HCT116 (cell line): ENCODE results near the gene TVP23A. TPM values are rescaled to one million over a fixed set of nuclear protein-coding genes. Genes with fewer than 3 reads are reported as not detected.

Source experiments
- ATAC-seq: fragments of 200-7000 bp; cut with Tn5 transposase; 2 replicates; pipeline ENCODE4 v1.9.1; 2020; ENCODE audit warnings: mild to moderate bottlenecking, moderate library complexity
- BruUV-seq: library from RNA; stranded (reverse); fragments of 400-500 nt; replicated peaks from 2 replicates; lab custom pipeline; 2021; lab: Mats Ljungman, UMichigan
- CTCF ChIA-PET: fragments of 300-600 bp; sonication (Branson Sonifier 250); formaldehyde crosslinking; loops from one replicate; lab custom pipeline; 2021; ENCODE audit warnings: antibody characterized with exemption; lab: Charles Lee
- POLR2A ChIA-PET: fragments of 300-600, 350-600 bp; sonication (Branson Sonifier 250); formaldehyde crosslinking; loops from one replicate; lab custom pipeline; 2021; ENCODE audit warnings: antibody characterized with exemption; lab: Charles Lee
- RAD21 ChIA-PET, 2 experiments: fragments of 300-600 bp; sonication (Branson Sonifier 250); formaldehyde crosslinking; loops; one replicate each; lab custom pipeline; 2023; ENCODE audit warnings: low total read pairs in 2 of 2; ENCODE audit not compliant: uncharacterized antibody in 2 of 2, unreplicated experiment in 2 of 2, low non-redundant PET in 1 of 2; lab: Charles Lee
- DNase-seq: peaks from one replicate; pipeline ENCODE4 v3.0.0-alpha.2; 2010; ENCODE audit warnings: low read depth, low spot score
- H2AFZ ChIP-seq: fragments of 200-600 bp; shearing (Covaris generic), sonication (generic); 2 replicates; pipeline ENCODE4 v1.6.1; 2017; ENCODE audit warnings: low read depth, mixed run types, mixed read lengths, antibody characterized with exemption, low read length; ENCODE audit not compliant: poor library complexity, severe bottlenecking
- H3K27ac ChIP-seq: 2 replicates; pipeline ENCODE4 v1.5.1; 2012; ENCODE audit warnings: low read depth, low read length
- H3K27me3 ChIP-seq: fragments of 200-600 bp; sonication (generic); 2 replicates; pipeline ENCODE4 v1.6.1; 2016; ENCODE audit warnings: mixed run types, low read length, mixed read lengths; ENCODE audit not compliant: insufficient read depth
- H3K36me3 ChIP-seq, 2 experiments: fragments of 200-500 bp in 1 of 2; fragments of 200-600 bp in 1 of 2; sonication (Bioruptor generic) in 1 of 2; sonication (generic) in 1 of 2; 2 replicates each; pipeline versions ENCODE4 v1.5.1 to v1.6.1; 2014 to 2016; ENCODE audit warnings: low read length in 2 of 2, inconsistent platforms in 1 of 2, mixed read lengths in 1 of 2, mixed run types in 1 of 2; ENCODE audit not compliant: insufficient read depth in 2 of 2, control insufficient read depth in 1 of 2
- H3K4me1 ChIP-seq, 2 experiments: fragments of 200-600 bp in 1 of 2; sonication (generic) in 1 of 2; 2 replicates each; pipeline versions ENCODE4 v1.5.1 to v1.6.1; 2012 to 2017; ENCODE audit warnings: low read length in 2 of 2, inconsistent platforms in 1 of 2, mild to moderate bottlenecking in 1 of 2, mixed read lengths in 1 of 2, mixed run types in 1 of 2, moderate library complexity in 1 of 2; ENCODE audit not compliant: insufficient read depth in 2 of 2, control insufficient read depth in 1 of 2
- H3K4me2 ChIP-seq: fragments of 200-600 bp; sonication (generic); 2 replicates; pipeline ENCODE4 v1.6.1; 2017; ENCODE audit warnings: mixed run types, low read length, mixed read lengths
- H3K4me3 ChIP-seq, 2 experiments: fragments of 200-600 bp in 1 of 2; sonication (generic) in 1 of 2; replicated peaks in 1 of 2; 2 replicates each; pipeline ENCODE4 v1.5.1; 2011 to 2016; ENCODE audit warnings: low read length in 2 of 2, control low read depth in 1 of 2, low read depth in 1 of 2, mild to moderate bottlenecking in 1 of 2, mixed read lengths in 1 of 2, mixed run types in 1 of 2
- H3K79me2 ChIP-seq: fragments of 200-600 bp; sonication (generic); 2 replicates; pipeline ENCODE4 v1.6.1; 2017; ENCODE audit warnings: mild to moderate bottlenecking, mixed run types, low read length, moderate library complexity, mixed read lengths; ENCODE audit not compliant: insufficient read depth
- H3K9ac ChIP-seq: fragments of 200-600 bp; sonication (generic); 2 replicates; pipeline ENCODE4 v1.6.1; 2016; ENCODE audit warnings: low read length, mixed read lengths
- H3K9me2 ChIP-seq: fragments of 200-600 bp; sonication (generic), shearing (Covaris generic); 2 replicates; pipeline ENCODE4 v1.6.1; 2017; ENCODE audit warnings: mixed run types, mild to moderate bottlenecking, moderate library complexity; ENCODE audit not compliant: insufficient read depth
- H3K9me3 ChIP-seq, 2 experiments: fragments of 200-500 bp in 1 of 2; fragments of 200-600 bp in 1 of 2; sonication (Bioruptor generic) in 1 of 2; sonication (generic) in 1 of 2; 2 replicates each; pipeline ENCODE4 v1.6.1; 2014 to 2017; ENCODE audit warnings: low read length in 2 of 2, mixed read lengths in 2 of 2, inconsistent platforms in 1 of 2, low read depth in 1 of 2, mild to moderate bottlenecking in 1 of 2, mixed run types in 1 of 2, moderate library complexity in 1 of 2; ENCODE audit not compliant: control insufficient read depth in 1 of 2, insufficient read depth in 1 of 2
- H4K20me1 ChIP-seq: fragments of 200-600 bp; sonication (generic), shearing (Covaris generic); 2 replicates; pipeline ENCODE4 v1.6.1; 2017; ENCODE audit warnings: mixed run types, mild to moderate bottlenecking, moderate library complexity; ENCODE audit not compliant: insufficient read depth
- ATF3 ChIP-seq: IDR thresholded peaks from 2 replicates; pipeline ENCODE4 v1.6.1; 2012
- CBX3 ChIP-seq: IDR thresholded peaks from 2 replicates; pipeline ENCODE4 v1.6.1; 2012; ENCODE audit warnings: low read depth
- CEBPB ChIP-seq: IDR thresholded peaks from 2 replicates; pipeline ENCODE4 v1.6.1; 2012; ENCODE audit warnings: low read depth
- CTCF ChIP-seq, 3 experiments: fragments of 200-600 bp in 1 of 3; sonication (generic) in 1 of 3; IDR thresholded peaks in 2 of 3; conservative IDR thresholded peaks in 1 of 3; 2 replicates each; pipeline ENCODE4 v1.5.1; 2012 to 2017; ENCODE audit warnings: low read depth in 2 of 3, low read length in 2 of 3, antibody characterized with exemption in 1 of 3, borderline replicate concordance in 1 of 3, control low read depth in 1 of 3, mild to moderate bottlenecking in 1 of 3, mixed read lengths in 1 of 3, mixed run types in 1 of 3, moderate library complexity in 1 of 3; ENCODE audit not compliant: insufficient read depth in 1 of 3
- EGR1 ChIP-seq: IDR thresholded peaks from 2 replicates; pipeline ENCODE4 v1.6.1; 2012; ENCODE audit warnings: low read depth
- ELF1 ChIP-seq: IDR thresholded peaks from 2 replicates; pipeline ENCODE4 v1.6.1; 2012; ENCODE audit warnings: low read depth, borderline replicate concordance
- EZH2 ChIP-seq: fragments of 200-600 bp; sonication (generic); IDR thresholded peaks from 2 replicates; pipeline ENCODE4 v1.6.1; 2017; ENCODE audit warnings: antibody characterized with exemption, mixed run types
- EZH2phosphoT487 ChIP-seq: fragments of 200-600 bp; IDR thresholded peaks from 2 replicates; pipeline ENCODE4 v1.6.1; 2018; ENCODE audit warnings: antibody characterized with exemption, borderline replicate concordance
- FOSL1 ChIP-seq: IDR thresholded peaks from 2 replicates; pipeline ENCODE4 v1.6.1; 2012; ENCODE audit warnings: low read depth
- POLR2A ChIP-seq: IDR thresholded peaks from 2 replicates; pipeline ENCODE4 v1.7.0; 2011; ENCODE audit warnings: borderline replicate concordance; ENCODE audit not compliant: insufficient read depth, insufficient read length; ENCODE audit errors: extremely low read depth
- POLR2AphosphoS5 ChIP-seq: IDR thresholded peaks from 2 replicates; pipeline ENCODE4 v1.6.1; 2011; ENCODE audit warnings: mild to moderate bottlenecking, low read depth, low read length, moderate library complexity
- RAD21 ChIP-seq: IDR thresholded peaks from 2 replicates; pipeline ENCODE4 v1.6.1; 2012; ENCODE audit warnings: low read depth, mild to moderate bottlenecking
- SIN3A ChIP-seq: IDR thresholded peaks from 2 replicates; pipeline ENCODE4 v1.6.1; 2012; ENCODE audit warnings: low read depth
- SRF ChIP-seq: IDR thresholded peaks from 2 replicates; pipeline ENCODE4 v1.6.1; 2012; ENCODE audit warnings: low read depth
- TCF7L2 ChIP-seq: IDR thresholded peaks from 2 replicates; pipeline ENCODE4 v1.7.0; 2011; ENCODE audit warnings: borderline replicate concordance, inconsistent platforms; ENCODE audit not compliant: insufficient read depth, insufficient read length; ENCODE audit errors: extremely low read depth
- ZFX ChIP-seq: fragments of 450-650 bp; IDR thresholded peaks from 2 replicates; pipeline ENCODE4 v1.6.1; 2017
- ZNF274 ChIP-seq: fragments of 200-500 bp; sonication (Bioruptor generic); IDR thresholded peaks from 2 replicates; pipeline ENCODE4 v1.6.1; 2014; ENCODE audit warnings: mild to moderate bottlenecking, low read depth, low read length, inconsistent platforms
- intact Hi-C: fragments of 100-400 bp; cut with micrococcal nuclease; formaldehyde crosslinking; loops from 2 replicates; pipeline ENCODE4 v1.10.0; 2022
- total RNA-seq: library from RNA; stranded (reverse); gene quantifications from one replicate; pipeline ENCODE4 v1.2.1, GENCODE V29; 2021; ENCODE audit not compliant: unreplicated experiment
- TF ChIP-seq, protein P1 (sequence below): IDR thresholded peaks from 2 replicates; pipeline ENCODE4 v1.6.1; 2012; ENCODE audit warnings: low read depth
- TF ChIP-seq, protein P2 (sequence below): IDR thresholded peaks from 2 replicates; pipeline ENCODE4 v1.6.1; 2011; ENCODE audit warnings: mild to moderate bottlenecking, low read length, moderate library complexity; ENCODE audit not compliant: insufficient replicate concordance; ENCODE audit errors: extremely low read depth
- TF ChIP-seq, protein P3 (sequence below): IDR thresholded peaks from 2 replicates; pipeline ENCODE4 v1.6.1; 2012

TVP23A gene
- total RNA-seq, 1 experiment from 2014 or later, result not detected

DNA sequence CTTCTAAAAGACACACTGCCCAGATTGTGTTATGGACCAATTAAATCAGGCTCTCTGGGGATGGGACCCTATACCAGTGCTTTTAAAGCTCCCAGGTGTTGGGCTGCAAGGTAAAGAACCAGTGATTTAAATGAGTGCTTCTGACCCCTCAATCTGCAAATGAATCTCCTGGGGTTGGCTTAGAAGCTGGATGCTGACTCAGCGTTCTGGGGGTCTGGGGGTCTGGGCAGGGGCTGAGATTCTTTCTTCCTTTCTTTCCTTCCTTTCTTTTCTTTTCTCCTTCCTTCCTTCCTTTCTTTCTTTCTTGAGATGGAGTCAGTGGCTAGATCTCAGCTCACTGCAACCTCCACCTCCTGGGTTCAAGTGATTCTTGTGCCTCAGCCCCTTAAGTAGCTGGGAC is 2.0 kb upstream of the TVP23A start:
- Histone ChIP-seq H3K79me2 (no peaks in the 10 kb centered on the region), H3K4me2 (no peak overlapping the region), H3K9ac (no peak overlapping the region), H3K4me3 (no peak overlapping the region), H3K27ac (no peak overlapping the region), H3K9me2 (no peaks in the 10 kb centered on the region), H3K36me3 (no peaks in the 10 kb centered on the region), H4K20me1 (no peaks in the 10 kb centered on the region), H3K27me3 (no peaks in the 10 kb centered on the region), H3K9me3 (no peaks in the 10 kb centered on the region), H3K4me1 (no peaks in the 10 kb centered on the region), H2AFZ (no peak overlapping the region)
- TF ChIP-seq TCF7L2 (no peak), FOSL1 (no peak), EZH2phosphoT487 (no peak), ELF1 (no peak), POLR2AphosphoS5 (no peak), SIN3A (no peak), CEBPB (no peak), ZNF274 (no peak), CBX3 (no peak), EGR1 (no peak), ZFX (no peak), POLR2A (no peak), ATF3 (no peak), SRF (no peak), CTCF (IDR thresholded peaks at IDR 0.05 in 2 of 3, conservative IDR thresholded peaks at IDR 0.05 in 1 of 3; ENCODE audit: borderline replicate concordance in 1 of 3, insufficient read depth in 1 of 3, low read depth in 2 of 3, low read length in 2 of 3) (no peak), EZH2 (no peak), RAD21 (no peak)
- TF ChIP-seq, protein P1, sequence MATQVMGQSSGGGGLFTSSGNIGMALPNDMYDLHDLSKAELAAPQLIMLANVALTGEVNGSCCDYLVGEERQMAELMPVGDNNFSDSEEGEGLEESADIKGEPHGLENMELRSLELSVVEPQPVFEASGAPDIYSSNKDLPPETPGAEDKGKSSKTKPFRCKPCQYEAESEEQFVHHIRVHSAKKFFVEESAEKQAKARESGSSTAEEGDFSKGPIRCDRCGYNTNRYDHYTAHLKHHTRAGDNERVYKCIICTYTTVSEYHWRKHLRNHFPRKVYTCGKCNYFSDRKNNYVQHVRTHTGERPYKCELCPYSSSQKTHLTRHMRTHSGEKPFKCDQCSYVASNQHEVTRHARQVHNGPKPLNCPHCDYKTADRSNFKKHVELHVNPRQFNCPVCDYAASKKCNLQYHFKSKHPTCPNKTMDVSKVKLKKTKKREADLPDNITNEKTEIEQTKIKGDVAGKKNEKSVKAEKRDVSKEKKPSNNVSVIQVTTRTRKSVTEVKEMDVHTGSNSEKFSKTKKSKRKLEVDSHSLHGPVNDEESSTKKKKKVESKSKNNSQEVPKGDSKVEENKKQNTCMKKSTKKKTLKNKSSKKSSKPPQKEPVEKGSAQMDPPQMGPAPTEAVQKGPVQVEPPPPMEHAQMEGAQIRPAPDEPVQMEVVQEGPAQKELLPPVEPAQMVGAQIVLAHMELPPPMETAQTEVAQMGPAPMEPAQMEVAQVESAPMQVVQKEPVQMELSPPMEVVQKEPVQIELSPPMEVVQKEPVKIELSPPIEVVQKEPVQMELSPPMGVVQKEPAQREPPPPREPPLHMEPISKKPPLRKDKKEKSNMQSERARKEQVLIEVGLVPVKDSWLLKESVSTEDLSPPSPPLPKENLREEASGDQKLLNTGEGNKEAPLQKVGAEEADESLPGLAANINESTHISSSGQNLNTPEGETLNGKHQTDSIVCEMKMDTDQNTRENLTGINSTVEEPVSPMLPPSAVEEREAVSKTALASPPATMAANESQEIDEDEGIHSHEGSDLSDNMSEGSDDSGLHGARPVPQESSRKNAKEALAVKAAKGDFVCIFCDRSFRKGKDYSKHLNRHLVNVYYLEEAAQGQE, result no peak
- TF ChIP-seq, protein P2, sequence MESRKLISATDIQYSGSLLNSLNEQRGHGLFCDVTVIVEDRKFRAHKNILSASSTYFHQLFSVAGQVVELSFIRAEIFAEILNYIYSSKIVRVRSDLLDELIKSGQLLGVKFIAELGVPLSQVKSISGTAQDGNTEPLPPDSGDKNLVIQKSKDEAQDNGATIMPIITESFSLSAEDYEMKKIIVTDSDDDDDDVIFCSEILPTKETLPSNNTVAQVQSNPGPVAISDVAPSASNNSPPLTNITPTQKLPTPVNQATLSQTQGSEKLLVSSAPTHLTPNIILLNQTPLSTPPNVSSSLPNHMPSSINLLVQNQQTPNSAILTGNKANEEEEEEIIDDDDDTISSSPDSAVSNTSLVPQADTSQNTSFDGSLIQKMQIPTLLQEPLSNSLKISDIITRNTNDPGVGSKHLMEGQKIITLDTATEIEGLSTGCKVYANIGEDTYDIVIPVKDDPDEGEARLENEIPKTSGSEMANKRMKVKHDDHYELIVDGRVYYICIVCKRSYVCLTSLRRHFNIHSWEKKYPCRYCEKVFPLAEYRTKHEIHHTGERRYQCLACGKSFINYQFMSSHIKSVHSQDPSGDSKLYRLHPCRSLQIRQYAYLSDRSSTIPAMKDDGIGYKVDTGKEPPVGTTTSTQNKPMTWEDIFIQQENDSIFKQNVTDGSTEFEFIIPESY, result no peak
- TF ChIP-seq, protein P3, sequence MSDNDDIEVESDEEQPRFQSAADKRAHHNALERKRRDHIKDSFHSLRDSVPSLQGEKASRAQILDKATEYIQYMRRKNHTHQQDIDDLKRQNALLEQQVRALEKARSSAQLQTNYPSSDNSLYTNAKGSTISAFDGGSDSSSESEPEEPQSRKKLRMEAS, result no peak
- no TSS peak for BruUV-seq
- intact Hi-C loops, result no loop called here
- ChIA-PET RAD21 (no interaction called here), CTCF (no interaction called here), POLR2A (no interaction called here)
- DNase-seq (no peak), ATAC-seq (no peak)
